Measurements from ENCODE around the gene RHBDL2.
"Not testable (repeated sequence)": the region's sequence is repeated elsewhere in the genome, so short reads cannot be mapped to it uniquely, and the experiment has no call there.

RHBDL2 gene

DNA sequence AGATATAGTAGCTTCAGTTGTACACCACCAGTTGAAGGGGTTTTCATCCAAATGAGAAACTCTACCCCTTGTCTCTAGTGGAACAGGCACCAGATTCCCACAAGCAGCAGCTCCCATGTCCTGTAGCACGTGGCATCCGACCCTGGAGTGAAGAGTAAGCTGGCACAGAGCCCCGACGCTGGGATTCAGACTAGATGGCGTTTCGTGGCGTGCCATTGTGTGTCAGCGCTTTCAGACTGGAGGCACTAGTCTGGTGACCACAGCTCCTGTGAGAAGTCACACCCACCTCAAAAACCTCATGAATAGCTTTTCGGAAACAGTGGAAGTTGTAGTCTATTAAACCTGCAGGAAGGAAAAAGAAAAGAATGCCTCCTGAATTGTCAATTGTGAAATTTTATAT is 102.3 kb downstream of the RHBDL2 start:
- H3K27ac ChIP-seq: no peak overlapping the region
- no peak overlapping the region for H3K4me3 ChIP-seq

DNA sequence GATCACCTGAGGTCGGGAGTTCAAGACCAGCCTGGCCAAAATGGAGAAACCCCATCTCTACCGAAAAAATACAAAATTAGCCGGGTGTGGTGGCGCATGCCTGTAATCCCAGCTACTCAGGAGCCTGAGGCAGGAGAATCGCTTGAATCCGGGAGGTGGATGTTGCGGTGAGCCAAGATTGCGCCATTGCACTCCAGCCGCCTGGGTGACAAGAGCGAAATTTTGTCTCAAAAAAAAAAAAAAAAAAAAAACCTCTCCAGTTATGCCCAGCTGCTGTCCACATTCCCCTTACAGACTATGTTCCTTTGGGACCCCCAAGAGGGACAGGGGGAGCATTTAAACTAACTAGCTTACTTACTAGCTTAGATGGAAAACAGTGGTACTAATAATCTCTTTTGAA is 105.3 kb downstream of the RHBDL2 start:
- H3K4me3 ChIP-seq, H3K27ac ChIP-seq: not testable (repeated sequence)

Data from skin epidermis (tissue), 12 donors.